ENCODE measurements around the gene PSMD12.
"Not testable (repeated sequence)": the region's sequence is repeated elsewhere in the genome, so short reads cannot be mapped to it uniquely, and the experiment has no call there.

- TF ChIP-seq CTCF (IDR thresholded peaks at IDR 0.05); ZFX (IDR thresholded peaks at IDR 0.05; ENCODE audit: borderline replicate concordance): not testable (repeated sequence)
These were observed 34.2 kb downstream of the PSMD12 start for GRCh38 chr17:67332162-67332508.

Data from 22Rv1 (cell line).